Erythroblast (primary cell): ENCODE data around the gene TNIK.

Source experiments
- GATA1 ChIP-seq: IDR thresholded peaks from 2 replicates; pipeline ENCODE4 v1.6.1; 2011; ENCODE audit warnings: low read depth, mild to moderate bottlenecking, control low read depth, low read length, moderate library complexity
- POLR2A ChIP-seq: IDR thresholded peaks from 2 replicates; pipeline ENCODE4 v1.6.1; 2011; ENCODE audit warnings: mild to moderate bottlenecking, low read length

GRCh38 chr3:171446801-171447578 is 13.2 kb downstream of the TNIK start:
- TF ChIP-seq POLR2A (no peak), GATA1 (no peak)
